GM19043 (cell line): ENCODE results near the gene MADD.

Experiments used
- ATAC-seq: cut with Tn5 transposase; IDR thresholded peaks from one replicate; pipeline ENCODE4 v1.9.1; 2021; ENCODE audit warnings: low read depth; ENCODE audit not compliant: unreplicated experiment

MADD gene

GRCh38 chr11:47355283-47356128, 85.6 kb downstream of the MADD start:
- ATAC-seq, result no peak

GRCh38 chr11:47356129-47356997, 86.4 kb downstream of the MADD start:
- no peak for ATAC-seq

DNA sequence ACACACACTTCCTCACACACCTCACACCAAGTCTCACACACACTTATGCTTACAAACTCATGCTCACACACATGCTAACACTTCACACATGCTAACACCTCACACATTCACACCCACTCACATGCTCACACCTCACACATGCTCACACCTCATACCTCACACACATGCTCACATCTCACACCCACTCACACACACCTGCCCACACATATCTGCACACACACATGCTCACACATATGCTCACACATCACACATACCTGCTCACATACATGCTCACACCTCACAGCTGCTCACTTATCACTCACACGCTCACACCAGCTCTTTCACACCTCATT, 87.0 kb downstream of the MADD start:
- ATAC-seq, result no peak

DNA sequence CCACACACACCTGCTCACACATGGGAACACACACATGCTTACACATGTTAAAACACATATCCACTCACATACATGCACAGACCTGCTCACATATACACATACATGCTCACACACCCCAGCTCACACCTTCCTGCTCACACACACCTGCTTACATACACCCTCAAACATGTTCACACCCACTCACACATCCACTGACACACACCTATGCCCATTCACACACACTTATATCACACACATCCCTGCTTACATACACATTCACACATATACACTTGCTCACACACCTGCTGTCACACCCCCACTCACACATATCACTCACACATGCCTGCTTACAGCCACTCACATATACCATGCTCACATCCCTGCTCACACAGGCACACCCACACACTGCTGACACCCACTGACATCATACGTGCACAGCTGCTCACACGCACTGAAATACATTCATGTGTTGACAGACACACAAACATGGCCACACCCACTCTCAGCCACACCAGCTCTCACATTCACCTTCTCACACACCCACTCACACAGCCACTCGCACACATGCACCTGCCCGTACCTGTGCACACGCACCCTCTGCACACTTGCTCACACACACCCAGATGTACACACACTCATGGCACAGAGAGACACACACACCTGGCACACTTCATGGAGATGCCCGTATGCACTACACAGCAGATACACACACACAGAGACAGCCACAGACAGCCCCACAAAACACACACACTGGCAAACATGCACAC, 88.2 kb downstream of the MADD start:
- ATAC-seq, result no peak

- no peak for ATAC-seq
These were observed 88.8 kb downstream of the MADD start for GRCh38 chr11:47358731-47359051.

GRCh38 chr11:47359162-47359561, 89.2 kb downstream of the MADD start:
- ATAC-seq, result no peak

- no peak for ATAC-seq
These were observed 89.7 kb downstream of the MADD start for GRCh38 chr11:47359586-47359985.

GRCh38 chr11:47360341-47360740, 90.4 kb downstream of the MADD start:
- ATAC-seq, result no peak

GRCh38 chr11:47361419-47361818, 91.5 kb downstream of the MADD start:
- no peak for ATAC-seq

- ATAC-seq, result no peak
These were observed 96.1 kb downstream of the MADD start for GRCh38 chr11:47366020-47366490.

DNA sequence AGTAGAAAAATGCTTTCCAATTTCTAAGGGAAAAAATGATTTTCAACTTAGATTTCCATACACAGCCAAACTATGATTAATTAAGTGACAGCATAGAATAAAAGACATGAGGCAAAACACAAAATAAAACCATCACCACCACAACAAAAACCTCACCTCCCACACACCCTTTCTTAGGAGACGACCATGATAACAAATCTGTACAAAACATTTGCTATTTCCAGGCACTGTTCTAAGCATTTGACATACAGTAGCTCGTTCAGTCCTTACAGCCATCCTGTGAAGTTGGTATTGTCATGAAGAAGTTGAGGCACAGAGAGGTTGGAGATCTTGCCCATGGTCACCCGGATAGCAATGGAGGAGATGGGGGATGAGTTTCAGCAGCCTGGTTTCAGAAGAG, 99.7 kb downstream of the MADD start:
- ATAC-seq, result no peak

DNA sequence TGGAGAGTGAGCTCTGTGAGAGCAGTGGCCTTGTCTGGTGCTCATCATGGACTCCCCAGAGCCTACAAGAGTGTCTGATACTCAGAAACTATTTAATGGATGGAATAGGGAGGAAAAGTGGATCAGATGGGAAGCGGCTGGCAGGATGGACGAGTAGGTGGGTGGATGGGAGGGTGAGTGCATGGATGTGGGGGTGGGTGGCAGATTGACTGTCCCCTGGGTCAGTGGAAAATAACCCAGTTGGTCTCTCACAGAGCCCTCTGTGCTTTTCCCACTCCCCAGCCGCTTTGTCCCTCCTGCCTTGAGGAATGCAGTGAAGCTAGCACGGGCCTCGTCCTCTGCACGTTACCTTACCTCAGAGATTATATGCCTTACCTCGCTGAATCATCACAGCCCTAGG, 102.5 kb downstream of the MADD start:
- no peak for ATAC-seq

- ATAC-seq, result no peak
These were observed 104.2 kb downstream of the MADD start for GRCh38 chr11:47373876-47374719.

DNA sequence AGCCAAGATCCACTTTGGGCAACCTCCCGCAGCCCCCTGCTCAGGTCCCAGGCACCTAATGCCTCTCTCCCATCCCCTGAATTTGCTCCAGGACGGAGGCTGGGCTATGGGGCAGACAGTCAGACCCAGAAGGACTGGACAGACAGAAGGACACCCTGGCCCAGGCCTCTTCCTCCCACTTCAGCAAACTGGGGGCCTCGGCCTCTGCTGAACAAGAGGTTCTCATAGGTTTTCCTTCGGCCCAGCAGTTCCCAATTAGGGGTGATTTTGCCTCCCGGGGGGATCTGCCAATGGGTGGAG, 104.7 kb downstream of the MADD start:
- ATAC-seq, result no peak

GRCh38 chr11:47375020-47375419, 105.1 kb downstream of the MADD start:
- no peak for ATAC-seq

- ATAC-seq, result no peak
These were observed 105.7 kb downstream of the MADD start for GRCh38 chr11:47375546-47376085.

- ATAC-seq, result no peak
These were observed 106.2 kb downstream of the MADD start for GRCh38 chr11:47376107-47376524.

GRCh38 chr11:47376525-47377371, 106.8 kb downstream of the MADD start:
- ATAC-seq, result no peak

DNA sequence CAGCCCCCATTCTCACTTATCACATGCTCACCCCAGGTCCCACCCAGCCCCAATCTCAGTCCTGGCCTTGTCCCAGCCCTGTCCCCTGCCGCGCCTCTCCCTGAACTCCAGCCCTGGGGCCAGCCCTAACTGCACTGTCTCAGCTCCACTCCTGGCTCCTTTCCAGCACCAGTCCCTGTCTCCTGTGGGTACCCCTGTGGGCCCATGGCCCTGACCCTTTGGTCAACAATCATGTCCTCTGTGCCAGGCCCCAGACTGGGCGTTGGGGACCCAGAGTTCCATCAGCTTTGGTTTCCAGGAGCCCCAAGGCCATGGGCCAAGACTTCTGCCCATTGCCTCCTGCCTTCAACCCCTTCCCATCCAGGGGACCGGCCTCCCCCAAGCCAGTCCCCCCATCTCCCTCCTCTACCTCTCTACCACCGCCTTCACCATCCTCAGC, 107.7 kb downstream of the MADD start:
- no peak for ATAC-seq
